Measurements from ENCODE around the gene DACT3.

DACT3 gene

GRCh38 chr19:46648961-46649960 is 11.7 kb downstream of the DACT3 start:
- H4K91ac ChIP-seq (ENCODE audit: low read length), result no peak overlapping the region
- peaks cover 17% of the 10 kb centered on the region for H3K9me3 ChIP-seq (ENCODE audit: control insufficient read depth, low read length)
- no peak overlapping the region for H3K4me3 ChIP-seq (ENCODE audit: insufficient read depth in 1 of 2, low read depth in 1 of 2, low read length in 2 of 2)
- 75% methylated on average over 96 of the region's 144 CpGs for WGBS
- no peak for DNase-seq
- no peak overlapping the region for H2BK120ac ChIP-seq (ENCODE audit: low read depth, low read length)
- H3K23ac ChIP-seq (ENCODE audit: low read length in 2 of 2), result no peak overlapping the region
- no peak overlapping the region for H4K8ac ChIP-seq (ENCODE audit: low read length)
- H2AK5ac ChIP-seq (ENCODE audit: low read length, severe bottlenecking), result no peak overlapping the region
- no peak overlapping the region for H2BK12ac ChIP-seq (ENCODE audit: low read length in 2 of 2)
- H3K14ac ChIP-seq (ENCODE audit: low read length in 2 of 2), result no peak overlapping the region
- no peak overlapping the region for H3K4ac ChIP-seq (ENCODE audit: low read depth in 1 of 2, low read length in 2 of 2)
- H3K36me3 ChIP-seq (ENCODE audit: control insufficient read depth in 1 of 2, insufficient read depth in 2 of 2, low read depth in 1 of 2, low read length in 2 of 2), result peaks cover 4 to 7% of the 10 kb centered on the region in 2 experiments
- H3K4me2 ChIP-seq (ENCODE audit: low read length, poor library complexity, severe bottlenecking), result no peak overlapping the region
- no peak overlapping the region for H2BK15ac ChIP-seq (ENCODE audit: low read depth, poor library complexity, severe bottlenecking)
- H3K9ac ChIP-seq (ENCODE audit: low read length), result no peak overlapping the region
- H3K18ac ChIP-seq (ENCODE audit: low read depth in 1 of 2, low read length in 2 of 2), result no peak overlapping the region
- no peak overlapping the region for H2BK5ac ChIP-seq (ENCODE audit: low read depth, low read length, poor library complexity, severe bottlenecking)
- no peaks in the 10 kb centered on the region for H3K79me1 ChIP-seq (replicated peaks; ENCODE audit: low read length, poor library complexity, severe bottlenecking)
- H3K4me1 ChIP-seq (ENCODE audit: control insufficient read depth, insufficient read depth, low read depth, low read length), result no peaks in the 10 kb centered on the region
- no peak overlapping the region for H2AFZ ChIP-seq (ENCODE audit: low read depth, low read length)
- H3K27ac ChIP-seq (ENCODE audit: low read length, poor library complexity, severe bottlenecking), result no peak overlapping the region
- H3K27me3 ChIP-seq (ENCODE audit: control insufficient read depth in 1 of 2, insufficient read depth in 1 of 2, low read length in 2 of 2), result peaks cover 0 to 11% of the 10 kb centered on the region in 2 experiments

DNA sequence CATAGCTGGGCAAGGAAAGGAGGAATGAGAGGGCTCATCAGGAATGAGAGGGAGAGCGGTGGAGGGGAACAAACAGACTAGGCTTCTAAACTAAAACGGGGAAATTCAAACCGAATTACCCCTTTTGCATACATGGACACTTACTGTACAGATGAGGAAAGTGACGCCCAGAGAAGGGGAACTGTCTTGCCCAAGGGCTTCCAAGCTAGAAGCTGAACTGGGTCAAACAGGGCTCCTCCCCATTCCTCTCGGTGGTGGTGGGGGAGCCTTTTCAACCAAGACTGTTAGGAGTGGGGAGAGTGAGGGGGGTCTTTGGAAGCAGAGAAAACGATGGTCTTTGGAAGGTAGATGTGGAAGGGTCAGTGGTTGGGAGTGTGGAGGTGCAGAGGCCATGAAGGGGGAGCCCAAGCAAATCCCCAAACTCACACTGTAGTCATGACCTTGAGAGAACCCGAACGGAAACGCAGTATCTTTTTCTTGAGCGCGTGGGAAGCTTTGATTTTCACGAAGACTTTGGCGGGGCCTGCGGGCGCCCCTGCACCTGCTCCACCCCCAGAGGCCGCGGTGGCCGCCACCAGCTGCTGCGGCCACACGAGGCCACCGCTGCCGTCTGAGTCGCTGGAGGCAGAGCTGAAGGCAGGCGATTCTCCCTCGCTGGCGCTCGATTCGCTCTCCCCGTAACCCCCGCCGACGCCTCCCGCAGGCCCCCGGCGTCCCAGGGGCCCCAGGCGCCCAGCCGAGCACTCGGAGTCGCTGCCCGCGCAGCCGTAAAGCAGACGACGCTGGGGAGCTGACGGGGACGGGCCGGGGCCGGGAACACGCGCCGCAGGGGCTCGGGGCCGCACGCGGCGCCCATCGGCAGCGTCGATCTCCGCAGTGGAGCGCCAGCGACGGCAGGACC is 12.7 kb downstream of the DACT3 start:
- 76% methylated on average over 53 of the region's 63 CpGs for WGBS
- Histone ChIP-seq H2BK5ac (ENCODE audit: low read depth, low read length, poor library complexity, severe bottlenecking) (no peak overlapping the region), H3K18ac (ENCODE audit: low read depth in 1 of 2, low read length in 2 of 2) (no peak overlapping the region), H4K91ac (ENCODE audit: low read length) (no peak overlapping the region), H3K36me3 (ENCODE audit: control insufficient read depth in 1 of 2, insufficient read depth in 2 of 2, low read depth in 1 of 2, low read length in 2 of 2) (peaks cover 4 to 7% of the 10 kb centered on the region in 2 experiments), H3K4me3 (ENCODE audit: insufficient read depth in 1 of 2, low read depth in 1 of 2, low read length in 2 of 2) (no peak overlapping the region), H2AK5ac (ENCODE audit: low read length, severe bottlenecking) (no peak overlapping the region), H3K14ac (ENCODE audit: low read length in 2 of 2) (no peak overlapping the region), H3K27ac (ENCODE audit: low read length, poor library complexity, severe bottlenecking) (no peak overlapping the region), H3K4me1 (ENCODE audit: control insufficient read depth, insufficient read depth, low read depth, low read length) (no peaks in the 10 kb centered on the region), H2BK15ac (ENCODE audit: low read depth, poor library complexity, severe bottlenecking) (peak overlapping the region; percentile 28), H3K79me1 (replicated peaks; ENCODE audit: low read length, poor library complexity, severe bottlenecking) (no peaks in the 10 kb centered on the region), H3K4ac (ENCODE audit: low read depth in 1 of 2, low read length in 2 of 2) (no peak overlapping the region), H2AFZ (ENCODE audit: low read depth, low read length) (no peak overlapping the region), H4K8ac (ENCODE audit: low read length) (no peak overlapping the region), H3K9me3 (ENCODE audit: control insufficient read depth, low read length) (peaks cover 17% of the 10 kb centered on the region), H3K27me3 (ENCODE audit: control insufficient read depth in 1 of 2, insufficient read depth in 1 of 2, low read length in 2 of 2) (peaks cover 0 to 8% of the 10 kb centered on the region in 2 experiments), H3K4me2 (ENCODE audit: low read length, poor library complexity, severe bottlenecking) (no peak overlapping the region), H2BK12ac (ENCODE audit: low read length in 2 of 2) (no peak overlapping the region), H2BK120ac (ENCODE audit: low read depth, low read length) (no peak overlapping the region), H3K23ac (ENCODE audit: low read length in 2 of 2) (no peak overlapping the region), H3K9ac (ENCODE audit: low read length) (no peak overlapping the region)
- DNase-seq, result no peak

DNA sequence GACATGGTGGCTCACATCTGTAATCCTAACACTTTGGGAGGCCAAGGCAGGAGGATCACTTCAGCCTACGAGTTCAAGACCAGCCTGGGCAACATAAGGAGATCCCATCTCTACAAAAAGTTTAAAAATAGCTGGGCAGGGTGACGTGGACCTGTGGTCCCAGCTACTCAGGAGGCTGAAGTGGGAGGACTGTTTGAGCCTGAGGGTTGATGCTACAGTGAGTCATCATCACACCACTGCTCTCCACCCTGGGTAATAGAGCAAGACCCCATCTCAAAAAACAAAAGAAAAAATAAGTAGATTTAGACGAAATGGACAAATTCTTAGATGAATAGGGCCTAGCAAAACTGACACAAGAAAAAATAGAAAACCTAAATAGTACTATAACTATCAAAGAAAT is 14.6 kb downstream of the DACT3 start:
- H3K9me3 ChIP-seq (ENCODE audit: control insufficient read depth, low read length), result peaks cover 17% of the 10 kb centered on the region
- peaks cover 0 to 8% of the 10 kb centered on the region in 2 experiments for H3K27me3 ChIP-seq (ENCODE audit: control insufficient read depth in 1 of 2, insufficient read depth in 1 of 2, low read length in 2 of 2)
- 75% methylated on average over 2 of the region's 3 CpGs for WGBS
- no peak for DNase-seq
- no peak overlapping the region for H3K9ac ChIP-seq (ENCODE audit: low read length)
- H3K14ac ChIP-seq (ENCODE audit: low read length in 2 of 2), result no peak overlapping the region
- H2BK12ac ChIP-seq (ENCODE audit: low read length in 2 of 2), result no peak overlapping the region
- H2BK120ac ChIP-seq (ENCODE audit: low read depth, low read length), result no peak overlapping the region
- no peak overlapping the region for H3K4me3 ChIP-seq (ENCODE audit: insufficient read depth in 1 of 2, low read depth in 1 of 2, low read length in 2 of 2)
- no peak overlapping the region for H2BK5ac ChIP-seq (ENCODE audit: low read depth, low read length, poor library complexity, severe bottlenecking)
- H4K8ac ChIP-seq (ENCODE audit: low read length), result no peak overlapping the region
- H3K23ac ChIP-seq (ENCODE audit: low read length in 2 of 2), result no peak overlapping the region
- H3K36me3 ChIP-seq (ENCODE audit: control insufficient read depth in 1 of 2, insufficient read depth in 2 of 2, low read depth in 1 of 2, low read length in 2 of 2), result peaks cover 4 to 7% of the 10 kb centered on the region in 2 experiments
- H4K91ac ChIP-seq (ENCODE audit: low read length), result no peak overlapping the region
- H2AK5ac ChIP-seq (ENCODE audit: low read length, severe bottlenecking), result no peak overlapping the region
- no peak overlapping the region for H3K27ac ChIP-seq (ENCODE audit: low read length, poor library complexity, severe bottlenecking)
- H3K18ac ChIP-seq (ENCODE audit: low read depth in 1 of 2, low read length in 2 of 2), result no peak overlapping the region
- H3K79me1 ChIP-seq (replicated peaks; ENCODE audit: low read length, poor library complexity, severe bottlenecking), result no peaks in the 10 kb centered on the region
- H3K4ac ChIP-seq (ENCODE audit: low read depth in 1 of 2, low read length in 2 of 2), result no peak overlapping the region
- H2AFZ ChIP-seq (ENCODE audit: low read depth, low read length), result no peak overlapping the region
- no peaks in the 10 kb centered on the region for H3K4me1 ChIP-seq (ENCODE audit: control insufficient read depth, insufficient read depth, low read depth, low read length)
- H2BK15ac ChIP-seq (ENCODE audit: low read depth, poor library complexity, severe bottlenecking), result no peak overlapping the region
- H3K4me2 ChIP-seq (ENCODE audit: low read length, poor library complexity, severe bottlenecking), result no peak overlapping the region

DNA sequence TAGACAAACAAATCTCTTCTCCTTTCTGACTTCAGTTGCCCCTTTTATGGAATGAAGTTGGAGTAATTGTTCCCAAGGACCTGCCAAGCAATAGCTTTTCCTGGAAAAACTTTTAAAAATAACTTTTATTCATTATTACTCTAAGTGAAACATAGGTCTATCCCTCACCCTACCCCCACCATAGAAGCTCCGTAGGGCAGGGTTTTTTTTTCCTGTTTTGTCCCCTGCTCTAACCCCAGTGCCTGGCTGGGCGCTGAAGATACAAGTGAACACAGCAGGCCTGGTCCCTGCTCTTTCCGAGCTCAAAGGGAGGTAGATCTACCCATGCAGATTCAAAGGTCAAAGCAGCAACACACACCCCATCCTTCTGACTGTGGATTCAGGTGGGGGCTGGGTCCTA is 16.3 kb downstream of the DACT3 start:
- Histone ChIP-seq H2BK5ac (ENCODE audit: low read depth, low read length, poor library complexity, severe bottlenecking) (no peak overlapping the region), H3K9me3 (ENCODE audit: control insufficient read depth, low read length) (peaks cover 17% of the 10 kb centered on the region), H2BK15ac (ENCODE audit: low read depth, poor library complexity, severe bottlenecking) (no peak overlapping the region), H3K27ac (ENCODE audit: low read length, poor library complexity, severe bottlenecking) (no peak overlapping the region), H2BK12ac (ENCODE audit: low read length in 2 of 2) (no peak overlapping the region), H3K4me1 (ENCODE audit: control insufficient read depth, insufficient read depth, low read depth, low read length) (peaks cover under 1% of the 10 kb centered on the region), H3K36me3 (ENCODE audit: control insufficient read depth in 1 of 2, insufficient read depth in 2 of 2, low read depth in 1 of 2, low read length in 2 of 2) (peaks cover 4 to 7% of the 10 kb centered on the region in 2 experiments), H3K79me1 (replicated peaks; ENCODE audit: low read length, poor library complexity, severe bottlenecking) (no peaks in the 10 kb centered on the region), H2AK5ac (ENCODE audit: low read length, severe bottlenecking) (no peak overlapping the region), H3K18ac (ENCODE audit: low read depth in 1 of 2, low read length in 2 of 2) (no peak overlapping the region), H4K91ac (ENCODE audit: low read length) (no peak overlapping the region), H2AFZ (ENCODE audit: low read depth, low read length) (no peak overlapping the region), H3K14ac (ENCODE audit: low read length in 2 of 2) (no peak overlapping the region), H3K9ac (ENCODE audit: low read length) (no peak overlapping the region), H3K4me3 (ENCODE audit: insufficient read depth in 1 of 2, low read depth in 1 of 2, low read length in 2 of 2) (no peak overlapping the region), H3K23ac (ENCODE audit: low read length in 2 of 2) (no peak overlapping the region), H3K4me2 (ENCODE audit: low read length, poor library complexity, severe bottlenecking) (no peak overlapping the region), H4K8ac (ENCODE audit: low read length) (no peak overlapping the region), H2BK120ac (ENCODE audit: low read depth, low read length) (no peak overlapping the region), H3K4ac (ENCODE audit: low read depth in 1 of 2, low read length in 2 of 2) (no peak overlapping the region), H3K27me3 (ENCODE audit: control insufficient read depth in 1 of 2, insufficient read depth in 1 of 2, low read length in 2 of 2) (peaks cover 0 to 8% of the 10 kb centered on the region in 2 experiments)
- 57% methylated on average over 3 of the region's 3 CpGs for WGBS
- DNase-seq, result no peak

Measured in mesenchymal stem cell (in vitro differentiated cells and primary cell).